Left renal pelvis (tissue), 4 donors: ENCODE data around the gene BSPRY. TPM values are rescaled to one million over a fixed set of nuclear protein-coding genes. Genes with fewer than 3 reads are reported as not detected.
"Not testable (repeated sequence)": the region's sequence is repeated elsewhere in the genome, so short reads cannot be mapped to it uniquely, and the experiment has no call there.

Experiments used
- DNase-seq, 4 donors: peaks; one replicate each; pipeline ENCODE4 v3.0.0-alpha.2; 2013; ENCODE audit warnings: low read depth in 4 of 4, low spot score in 3 of 4
- polyA plus RNA-seq, 4 donors: library from polyadenylated mRNA; unstranded; fragments of 120-200 nt; gene quantifications; one replicate each; pipeline ENCODE4 v1.2.1, GENCODE V29; 2013; ENCODE audit not compliant: insufficient read length in 4 of 4

The BSPRY gene
- polyA plus RNA-seq, 4 donors, result 0.22 to 11.8 (median 8.9) TPM

DNA sequence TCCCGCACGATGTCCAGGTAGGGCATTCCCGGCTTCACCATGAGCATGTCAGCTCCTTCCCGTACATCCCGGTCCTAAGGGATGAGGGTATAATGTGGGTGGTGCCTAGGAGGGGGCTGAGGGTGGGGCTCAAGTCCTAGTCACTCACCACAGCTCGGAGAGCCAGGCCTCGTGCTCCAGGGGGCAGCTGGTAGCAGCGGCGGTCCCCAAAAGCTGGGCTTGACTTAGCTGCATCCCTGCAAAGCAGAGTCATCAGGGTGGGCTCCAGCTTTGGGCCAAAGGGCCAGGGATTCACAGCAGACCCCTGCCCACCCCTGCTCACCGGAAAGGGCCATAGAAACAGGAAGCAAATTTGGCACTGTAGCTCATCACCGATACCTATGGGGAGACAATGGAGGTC lies 40.1 kb downstream of the BSPRY start:
- DNase-seq, result no peak

- no peak for DNase-seq
Measured at GRCh38 chr9:113390192-113390960, 41.0 kb downstream of the BSPRY start.

DNA sequence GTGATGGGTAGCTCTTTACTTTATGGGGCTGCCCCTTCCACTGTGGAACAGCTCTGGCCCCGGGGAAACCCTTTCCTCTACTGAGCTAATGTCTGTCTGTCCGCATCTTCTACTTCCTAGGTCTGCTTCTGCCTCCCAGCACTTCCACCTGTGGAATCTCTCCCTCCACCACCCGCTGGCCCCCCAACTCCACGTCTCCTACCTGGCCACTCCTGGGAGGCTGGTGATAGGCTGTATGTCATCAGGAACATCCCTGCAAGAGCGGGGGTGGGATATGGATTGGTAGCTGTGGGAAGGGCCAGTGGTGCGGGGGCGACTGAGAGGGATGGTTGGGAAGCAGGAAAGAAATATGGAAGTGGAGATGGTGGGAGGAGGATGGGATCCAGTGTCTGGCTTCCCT lies 42.6 kb downstream of the BSPRY start:
- no peak for DNase-seq

DNA sequence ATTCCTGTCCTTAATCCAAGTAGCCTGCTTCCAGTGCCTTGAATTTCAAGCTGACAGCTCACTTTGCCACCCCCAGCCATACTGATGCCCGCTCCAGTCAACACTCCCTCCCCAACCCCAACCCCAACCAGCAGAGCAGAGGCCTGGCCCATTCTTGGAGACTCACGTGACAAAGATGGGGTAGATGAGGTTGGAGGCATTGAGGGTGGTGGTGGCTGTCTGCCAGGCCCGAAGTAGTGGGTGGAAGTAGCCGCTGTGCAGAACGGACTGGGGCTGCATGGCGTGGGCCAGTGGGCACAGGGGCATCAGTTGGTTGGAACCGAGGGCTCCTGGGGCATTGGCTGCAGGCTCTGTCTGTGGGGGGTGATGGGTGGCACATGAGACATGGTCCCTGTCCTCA lies 43.9 kb downstream of the BSPRY start:
- DNase-seq, result no peak

DNA sequence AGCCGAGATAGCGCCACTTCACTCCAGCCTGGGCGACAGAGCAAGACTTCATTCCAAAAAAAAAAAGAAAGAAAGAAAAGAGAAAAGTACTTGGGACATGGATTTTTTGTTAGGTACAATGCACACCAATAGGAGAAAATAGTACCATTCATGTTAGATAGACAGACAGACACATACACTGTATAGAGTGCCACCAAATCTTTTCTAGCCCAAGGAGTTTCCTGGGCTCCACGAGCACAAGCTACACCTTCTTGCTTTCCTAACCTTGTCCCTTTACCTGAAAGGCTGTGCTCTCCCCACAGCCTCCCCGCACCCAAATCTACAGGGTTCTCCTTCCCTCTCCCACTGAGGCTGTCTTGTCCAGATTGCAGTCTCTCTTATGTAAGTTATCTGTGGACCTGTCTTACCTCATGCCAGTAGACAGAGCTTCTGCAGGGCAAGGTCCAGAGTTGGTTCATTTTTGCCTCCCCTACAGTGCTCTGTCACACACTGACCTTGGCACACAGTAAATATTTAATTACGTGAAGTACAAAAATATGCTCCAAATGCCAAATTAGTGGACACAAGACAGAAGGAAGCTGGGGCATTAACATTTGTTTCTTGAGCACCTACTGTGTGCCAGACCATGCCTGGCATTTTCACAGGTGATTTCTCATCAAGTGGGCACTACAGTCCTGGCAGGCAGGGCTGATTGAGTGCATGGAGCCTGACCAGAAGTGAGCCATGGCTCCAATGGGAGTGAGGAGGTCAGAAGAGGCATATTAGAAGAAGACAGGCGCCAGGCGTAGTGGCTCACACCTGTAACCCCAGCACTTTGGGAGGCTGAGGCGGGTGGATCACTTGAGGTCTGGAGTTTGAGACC lies 45.9 kb downstream of the BSPRY start:
- no peak for DNase-seq

GRCh38 chr9:113397203-113397631 lies 47.9 kb downstream of the BSPRY start:
- no peak for DNase-seq

DNA sequence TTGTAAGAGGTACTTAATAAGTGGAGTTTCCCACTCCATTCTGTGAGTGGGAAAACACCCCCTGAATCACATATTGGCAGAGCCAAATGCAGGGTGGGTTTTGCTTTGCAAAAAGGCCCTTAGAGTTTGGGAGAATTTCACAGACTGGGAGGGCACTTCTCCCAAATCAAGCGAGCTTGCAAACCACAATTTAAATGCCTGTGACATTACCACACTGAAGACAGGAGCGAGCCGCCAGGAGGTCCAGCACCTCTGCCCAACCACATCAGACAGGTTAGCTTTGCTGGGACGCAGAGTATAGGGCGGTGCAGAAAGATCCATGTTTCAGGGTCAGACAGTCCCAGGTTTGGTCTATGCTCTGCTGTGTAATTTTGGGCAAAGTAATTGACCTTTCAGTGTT lies 49.5 kb downstream of the BSPRY start:
- DNase-seq, result no peak

DNA sequence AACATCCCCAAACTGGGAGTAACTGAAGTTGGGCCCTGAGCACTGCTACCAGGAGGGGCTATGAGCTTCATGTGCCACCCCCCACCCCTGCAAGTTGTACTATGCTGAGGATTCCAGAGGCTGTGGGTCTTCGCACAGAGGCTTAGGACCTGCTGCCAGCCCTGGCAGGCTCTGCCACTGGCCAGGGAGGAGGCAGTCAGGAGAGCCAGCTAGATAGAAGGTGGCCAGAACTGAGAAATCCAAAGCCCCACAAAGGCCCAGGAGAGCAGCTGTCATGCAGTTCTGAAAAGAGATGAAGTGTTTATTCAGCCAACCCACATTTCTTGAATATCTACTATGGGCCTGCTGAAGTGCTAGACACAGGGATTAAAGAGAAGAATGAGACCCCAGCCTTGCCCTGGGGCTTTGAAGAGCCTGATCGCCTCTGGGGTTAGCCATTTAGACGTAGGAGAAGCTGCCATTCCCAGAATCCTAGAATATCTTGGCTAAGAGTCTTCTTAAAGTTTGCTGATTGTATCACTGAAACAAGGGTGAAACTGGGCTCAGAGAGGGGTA lies 50.4 kb downstream of the BSPRY start:
- no peak for DNase-seq

GRCh38 chr9:113401027-113401792 lies 51.9 kb downstream of the BSPRY start, which contains the start of gene ALAD:
ALAD (minus strand) TSS chr9:113401284; CDS start chr9:113393559, 7,725 bp downstream.
- DNase-seq, result peak; percentile 94 to 98 (median 97)

GRCh38 chr9:113403646-113404045 lies 54.3 kb downstream of the BSPRY start:
- no peak for DNase-seq

DNA sequence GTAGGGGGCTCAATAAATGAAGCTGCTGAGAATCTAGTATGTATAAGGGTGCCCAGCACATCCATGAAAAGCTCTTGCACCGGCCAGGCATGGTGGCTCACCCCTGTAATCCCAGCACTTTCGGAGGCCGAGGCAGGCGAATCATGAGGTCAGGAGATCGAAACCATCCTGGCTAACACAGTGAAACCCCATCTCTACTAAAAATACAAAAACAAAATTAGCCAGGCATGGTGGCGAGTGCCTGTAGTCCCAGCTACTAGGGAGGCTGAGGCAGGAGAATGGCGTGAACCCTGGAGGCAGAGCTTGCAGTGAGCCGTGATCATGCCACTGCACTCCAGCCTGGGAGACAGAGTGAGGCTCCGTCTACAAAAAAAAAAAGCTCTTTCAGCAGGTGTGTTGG lies 57.0 kb downstream of the BSPRY start:
- not testable (repeated sequence) for DNase-seq

- DNase-seq, result peak in 1 of 4 donors; percentile 47
Measured at GRCh38 chr9:113406873-113407511, 57.7 kb downstream of the BSPRY start.

DNA sequence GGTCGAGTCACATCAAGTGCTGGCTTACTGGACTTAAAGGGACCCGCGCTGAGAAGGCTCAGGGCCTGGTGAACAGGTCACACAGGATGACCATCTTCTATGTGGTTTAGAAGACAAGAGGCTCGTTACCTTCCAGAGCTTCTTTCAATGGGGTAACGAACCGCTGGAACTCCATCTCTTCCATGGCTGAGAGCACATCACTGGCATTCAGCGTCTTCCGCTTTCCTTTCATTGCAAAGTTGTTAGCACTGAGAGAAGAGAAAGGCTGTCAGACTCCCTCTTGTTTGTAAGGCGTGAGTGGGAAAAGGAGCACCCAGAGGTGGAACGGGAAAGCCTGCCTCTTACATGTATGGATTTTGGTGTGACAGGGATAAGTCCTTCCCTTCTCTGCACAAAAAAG lies 60.1 kb downstream of the BSPRY start:
- no peak for DNase-seq

DNA sequence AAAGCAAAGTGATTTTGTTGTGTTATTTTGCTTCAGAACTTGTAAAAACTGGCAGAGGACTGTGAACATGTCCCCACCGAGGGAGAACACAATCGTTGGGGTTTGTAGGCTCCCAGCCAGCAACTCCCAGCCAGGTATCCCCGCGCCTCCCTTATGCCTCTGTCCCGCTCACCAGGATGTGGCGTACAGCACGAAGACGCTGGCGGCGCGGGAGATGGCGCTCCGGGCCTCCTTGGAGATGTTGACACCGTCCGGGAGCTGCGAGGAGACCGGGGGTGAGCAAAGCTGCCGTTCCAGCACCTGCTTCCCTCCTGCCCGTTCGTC lies 60.5 kb downstream of the BSPRY start:
- DNase-seq, result no peak

DNA sequence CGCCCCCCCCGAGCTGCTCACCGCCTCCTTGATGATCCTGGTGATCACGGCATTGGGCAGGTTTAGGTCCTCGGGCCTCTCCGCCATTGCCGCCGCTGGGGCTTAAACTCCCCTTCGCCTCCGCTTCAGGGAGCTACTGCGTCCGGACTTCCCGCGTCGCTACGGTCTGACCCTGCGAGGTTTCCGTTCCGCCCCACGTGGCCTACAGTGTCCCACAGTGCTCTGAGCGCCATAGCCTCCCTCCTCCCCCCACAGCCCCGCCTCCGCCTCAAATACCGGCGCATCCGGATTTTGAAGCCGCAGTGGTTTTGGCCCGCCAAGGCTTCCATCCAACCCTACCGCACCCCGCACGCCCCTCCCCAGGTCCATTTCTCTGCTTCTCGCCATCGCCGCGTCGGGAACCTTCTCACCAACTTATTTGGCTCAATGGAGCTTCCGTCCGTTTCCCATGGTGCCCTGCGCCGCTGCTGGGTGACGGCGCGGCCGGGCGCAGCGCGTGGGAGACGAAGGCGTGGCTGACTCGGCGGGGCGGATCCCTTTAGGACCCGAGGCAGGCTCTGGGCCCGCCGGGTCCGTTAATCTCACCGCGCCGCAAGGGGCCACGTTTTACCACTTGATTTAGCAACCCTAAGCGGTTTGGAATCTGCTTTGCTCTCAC lies 61.0 kb downstream of the BSPRY start, which contains the start of the genes C9orf43 and POLE3:
TSS of gene C9orf43 (plus strand) at position 541 of the 658 bp plus-strand sequence. CDS start 2,747 bp downstream, outside the sequence.
TSS of gene POLE3 (minus strand) at position 469 of the 658 bp plus-strand sequence. CDS start at position 87, 382 bp downstream.
- peak; percentile 92 to 93 (median 92) for DNase-seq

- DNase-seq, result no peak
Measured at GRCh38 chr9:113416149-113416721, 66.9 kb downstream of the BSPRY start.

DNA sequence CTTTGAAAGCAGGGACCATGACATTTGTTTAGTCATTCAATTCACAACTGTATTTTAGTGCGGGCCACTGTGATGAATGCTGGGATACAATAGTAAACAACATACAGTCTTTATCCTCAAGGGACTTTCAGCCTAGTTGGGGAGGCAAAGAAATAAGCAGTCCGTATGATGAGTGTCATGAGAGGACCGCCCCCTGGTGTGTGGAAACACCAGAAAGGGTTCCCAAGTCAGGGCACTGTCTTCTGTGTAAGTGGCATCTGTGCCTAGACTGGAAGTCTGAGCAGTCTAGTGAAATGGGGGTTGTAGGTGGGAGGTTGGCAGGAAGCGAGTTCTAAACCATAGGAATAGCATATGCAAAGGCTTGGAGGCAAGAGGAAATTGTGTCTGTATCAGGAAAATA lies 68.0 kb downstream of the BSPRY start:
- DNase-seq, result no peak
